Thoracic aorta (tissue), 2 donors: ENCODE measurements around the gene TMPRSS9. TPM values are rescaled to one million over a fixed set of nuclear protein-coding genes. Genes with fewer than 3 reads are reported as not detected.

Experiments used
- ATAC-seq: fragments of 150-250 bp; one replicate; pipeline ENCODE4 v1.8.0; 2017; ENCODE audit warnings: low read depth; ENCODE audit not compliant: insufficient number of reproducible peaks, low FRiP score
- DNase-seq: peaks from one replicate; pipeline ENCODE4 v3.0.0-alpha.2; 2020; ENCODE audit warnings: low spot score
- H3K27ac ChIP-seq, 2 donors: fragments of 200-600 bp; sonication (generic); 1 replicate in 1 of 2; 2 replicates in 1 of 2; pipeline ENCODE4 v1.5.1; 2016; ENCODE audit warnings: mild to moderate bottlenecking in 2 of 2, moderate library complexity in 2 of 2
- H3K27me3 ChIP-seq: fragments of 200-600 bp; sonication (generic); replicated peaks from 2 replicates; pipeline ENCODE4 v1.6.0; 2016; ENCODE audit warnings: mild to moderate bottlenecking; ENCODE audit not compliant: insufficient read depth
- H3K36me3 ChIP-seq: fragments of 200-600 bp; sonication (generic); one replicate; pipeline ENCODE4 v1.5.1; 2016
- H3K4me1 ChIP-seq, 2 donors: fragments of 200-600 bp; sonication (generic); 1 replicate in 1 of 2; 2 replicates in 1 of 2; pipeline versions ENCODE4 v1.5.1 to v1.6.0; 2016; ENCODE audit warnings: low read depth in 2 of 2, mild to moderate bottlenecking in 1 of 2; ENCODE audit not compliant: control insufficient read depth in 1 of 2
- H3K4me3 ChIP-seq: fragments of 200-600 bp; sonication (generic); 2 replicates; pipeline ENCODE4 v1.5.1; 2016; ENCODE audit warnings: mild to moderate bottlenecking
- H3K9me3 ChIP-seq: fragments of 200-600 bp; sonication (generic); 2 replicates; pipeline ENCODE4 v1.5.1; 2016
- CTCF ChIP-seq: fragments of 200-600 bp; sonication (generic); IDR thresholded peaks from one replicate; pipeline ENCODE4 v1.5.1; 2019; ENCODE audit warnings: antibody characterized with exemption
- total RNA-seq, 2 donors: library from RNA; depleted of rRNA; stranded (reverse); fragments of >200 nt; gene quantifications; one replicate each; pipeline versions ENCODE4 v1.1.0 to v1.2.3, GENCODE V29; 2016

TMPRSS9 gene
- total RNA-seq, 2 donors from 2014 or later, result 0.42 to 0.54 TPM

- ATAC-seq, result peak; percentile 86
- Histone ChIP-seq H3K27ac (peak within 1 kb of the TSS; percentile 85 to 87), H3K9me3 (no peaks in the 10 kb centered on the region), H3K27me3 (no peaks in the 10 kb centered on the region), H3K36me3 (peaks cover 11% of the 10 kb centered on the region), H3K4me1 (peaks cover 8 to 34% of the 10 kb centered on the region in 2 donors), H3K4me3 (peak within 1 kb of the TSS; percentile 79)
- DNase-seq, result peak; percentile 87
- no peak for TF ChIP-seq CTCF
Measured at GRCh38 chr19:2427429-2428320, 67.6 kb downstream of the TMPRSS9 start, which contains the start of gene TIMM13. Gene TIMM13 (minus strand): TSS chr19:2427586. CDS start chr19:2427533, 53 bp downstream.

- Histone ChIP-seq H3K9me3 (no peaks in the 10 kb centered on the region), H3K27ac (peak overlapping the region; percentile 85 to 87), H3K4me3 (peak overlapping the region; percentile 79), H3K36me3 (peaks cover 11% of the 10 kb centered on the region), H3K27me3 (no peaks in the 10 kb centered on the region), H3K4me1 (peaks cover 8 to 34% of the 10 kb centered on the region in 2 donors)
- DNase-seq (no peak), ATAC-seq (no peak)
- no peak for TF ChIP-seq CTCF
Measured at GRCh38 chr19:2428321-2428690, 68.2 kb downstream of the TMPRSS9 start.

- H3K4me3 ChIP-seq, result peak overlapping the region; percentile 79
- TF ChIP-seq CTCF, result no peak
- no peaks in the 10 kb centered on the region for H3K9me3 ChIP-seq
- DNase-seq (no peak), ATAC-seq (no peak)
- H3K27me3 ChIP-seq, result no peaks in the 10 kb centered on the region
- H3K27ac ChIP-seq, result peak overlapping the region in 1 of 2 donors; percentile 87
- H3K4me1 ChIP-seq, result peaks cover 8 to 34% of the 10 kb centered on the region in 2 donors
- H3K36me3 ChIP-seq, result peaks cover 12% of the 10 kb centered on the region
Measured at GRCh38 chr19:2428756-2429711, 69.0 kb downstream of the TMPRSS9 start.

GRCh38 chr19:2429917-2430535 lies 70.0 kb downstream of the TMPRSS9 start:
- Histone ChIP-seq H3K9me3 (no peaks in the 10 kb centered on the region), H3K27me3 (no peaks in the 10 kb centered on the region), H3K4me1 (peaks cover 8 to 30% of the 10 kb centered on the region in 2 donors), H3K27ac (no peak overlapping the region), H3K36me3 (peaks cover 18% of the 10 kb centered on the region), H3K4me3 (no peak overlapping the region)
- ATAC-seq (no peak), DNase-seq (no peak)
- no peak for TF ChIP-seq CTCF
